SK-N-SH treated with all-trans-retinoic acid at 6 μM for 48 hours (cell line): ENCODE results near the gene LRRC40.
A peak's percentile ranks its signal among the peaks of the same experiment; 100 is the strongest.

Experiments
- ESRRG ChIP-seq: fragments of 250-450 bp; sonication (Bioruptor Pico); IDR thresholded peaks from 2 replicates; pipeline ENCODE4 v1.6.1; 2021; ENCODE audit warnings: mild to moderate bottlenecking
- PATZ1 ChIP-seq: fragments of 250-450 bp; sonication (Bioruptor Pico); IDR thresholded peaks from 2 replicates; pipeline ENCODE4 v1.8.0; 2020; ENCODE audit warnings: mild to moderate bottlenecking, moderate library complexity, borderline replicate concordance
- TF ChIP-seq, protein P1 (sequence below): fragments of 250-450 bp; sonication (Bioruptor Pico); IDR thresholded peaks from 2 replicates; pipeline ENCODE4 v1.5.0; 2020; ENCODE audit warnings: mild to moderate bottlenecking, moderate library complexity

DNA sequence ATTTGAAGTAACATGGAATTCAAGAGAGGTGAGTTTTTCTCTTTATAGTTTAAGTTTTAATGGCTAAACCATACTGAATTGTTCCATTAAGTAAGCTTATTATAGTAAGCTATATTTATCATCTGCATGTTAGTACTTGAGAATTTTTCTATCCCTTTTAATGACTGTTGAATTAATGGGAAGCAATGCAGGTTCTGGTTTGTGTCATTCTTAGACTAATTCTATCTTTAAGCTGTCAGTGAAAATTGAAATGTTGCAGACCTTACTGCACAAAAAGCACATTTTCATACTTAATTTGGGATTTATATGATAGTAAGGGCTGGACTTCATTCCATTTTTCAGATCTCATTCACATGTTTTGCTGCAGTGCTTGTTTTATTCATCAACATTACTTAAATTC is 41.7 kb upstream of the LRRC40 start:
- TF ChIP-seq PATZ1 (CRISPR knock-in tag) (no peak), ESRRG (CRISPR knock-in tag) (no peak)
- TF ChIP-seq, protein P1, sequence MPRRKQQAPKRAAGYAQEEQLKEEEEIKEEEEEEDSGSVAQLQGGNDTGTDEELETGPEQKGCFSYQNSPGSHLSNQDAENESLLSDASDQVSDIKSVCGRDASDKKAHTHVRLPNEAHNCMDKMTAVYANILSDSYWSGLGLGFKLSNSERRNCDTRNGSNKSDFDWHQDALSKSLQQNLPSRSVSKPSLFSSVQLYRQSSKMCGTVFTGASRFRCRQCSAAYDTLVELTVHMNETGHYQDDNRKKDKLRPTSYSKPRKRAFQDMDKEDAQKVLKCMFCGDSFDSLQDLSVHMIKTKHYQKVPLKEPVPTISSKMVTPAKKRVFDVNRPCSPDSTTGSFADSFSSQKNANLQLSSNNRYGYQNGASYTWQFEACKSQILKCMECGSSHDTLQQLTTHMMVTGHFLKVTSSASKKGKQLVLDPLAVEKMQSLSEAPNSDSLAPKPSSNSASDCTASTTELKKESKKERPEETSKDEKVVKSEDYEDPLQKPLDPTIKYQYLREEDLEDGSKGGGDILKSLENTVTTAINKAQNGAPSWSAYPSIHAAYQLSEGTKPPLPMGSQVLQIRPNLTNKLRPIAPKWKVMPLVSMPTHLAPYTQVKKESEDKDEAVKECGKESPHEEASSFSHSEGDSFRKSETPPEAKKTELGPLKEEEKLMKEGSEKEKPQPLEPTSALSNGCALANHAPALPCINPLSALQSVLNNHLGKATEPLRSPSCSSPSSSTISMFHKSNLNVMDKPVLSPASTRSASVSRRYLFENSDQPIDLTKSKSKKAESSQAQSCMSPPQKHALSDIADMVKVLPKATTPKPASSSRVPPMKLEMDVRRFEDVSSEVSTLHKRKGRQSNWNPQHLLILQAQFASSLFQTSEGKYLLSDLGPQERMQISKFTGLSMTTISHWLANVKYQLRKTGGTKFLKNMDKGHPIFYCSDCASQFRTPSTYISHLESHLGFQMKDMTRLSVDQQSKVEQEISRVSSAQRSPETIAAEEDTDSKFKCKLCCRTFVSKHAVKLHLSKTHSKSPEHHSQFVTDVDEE (CRISPR knock-in tag) = 0 out of 2 replicates have a peak, but pooled peaks have one; percentile 25
